SK-N-MC (cell line): ENCODE results near the gene DYNLT3.

Source experiments
- EZH2 ChIP-seq: fragments of 200-600 bp; sonication (generic); IDR thresholded peaks from one replicate; pipeline ENCODE4 v1.6.1; 2017; ENCODE audit warnings: antibody characterized with exemption
- POLR2AphosphoS5 ChIP-seq: IDR thresholded peaks from 2 replicates; pipeline ENCODE4 v1.6.1; 2012; ENCODE audit warnings: mild to moderate bottlenecking, low read depth, low read length, borderline replicate concordance

- no peak for TF ChIP-seq EZH2
- TF ChIP-seq POLR2AphosphoS5: no peak
Observed at GRCh38 chrX:37799936-37800335, 47.4 kb downstream of the DYNLT3 start.
